GM18526 (cell line): ENCODE measurements around the gene FYN.

Experiments used
- POLR2A ChIP-seq: IDR thresholded peaks from 3 replicates; pipeline ENCODE4 v1.6.1; 2011; ENCODE audit not compliant: insufficient read length; ENCODE audit errors: extremely low read depth

FYN gene

DNA sequence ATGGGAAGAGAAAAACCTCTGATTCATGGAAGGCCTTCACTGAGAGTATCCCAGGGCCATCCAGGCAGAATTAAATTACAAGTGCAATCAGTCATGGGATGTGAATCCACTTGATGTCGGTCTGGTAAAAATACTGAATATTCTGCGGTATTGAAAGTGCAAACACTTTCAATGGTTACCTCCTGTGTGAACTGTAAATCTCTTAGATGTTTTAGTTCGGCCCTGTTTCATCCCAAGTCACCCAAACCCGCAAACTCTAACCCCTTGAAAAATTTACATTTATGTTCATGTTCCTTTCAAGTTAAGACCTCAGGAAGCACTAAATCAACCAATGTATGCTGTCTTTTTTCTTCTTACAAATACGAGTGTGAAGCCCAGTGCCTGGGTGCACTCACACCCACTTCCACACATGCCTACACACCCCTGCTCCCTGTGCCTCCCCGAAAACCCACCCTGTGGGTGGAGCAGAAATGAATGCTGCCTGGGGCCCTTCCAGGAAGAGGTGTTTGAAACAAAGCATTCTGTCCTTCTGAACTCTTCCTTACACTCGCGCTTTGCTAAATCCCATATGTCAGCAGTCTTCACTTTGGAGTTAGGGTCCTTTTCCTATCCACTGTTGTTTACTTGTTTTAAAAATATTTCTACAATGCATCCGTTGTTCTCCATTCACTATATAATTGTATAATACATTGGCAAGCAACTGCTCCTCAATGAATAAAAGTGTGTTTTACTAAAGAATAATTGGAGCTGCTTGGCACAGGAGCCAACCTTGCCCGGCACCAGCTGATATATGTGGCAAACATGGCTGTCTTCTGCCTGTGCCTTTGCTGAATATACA is 62.7 kb downstream of the FYN start:
- no peak for TF ChIP-seq POLR2A

DNA sequence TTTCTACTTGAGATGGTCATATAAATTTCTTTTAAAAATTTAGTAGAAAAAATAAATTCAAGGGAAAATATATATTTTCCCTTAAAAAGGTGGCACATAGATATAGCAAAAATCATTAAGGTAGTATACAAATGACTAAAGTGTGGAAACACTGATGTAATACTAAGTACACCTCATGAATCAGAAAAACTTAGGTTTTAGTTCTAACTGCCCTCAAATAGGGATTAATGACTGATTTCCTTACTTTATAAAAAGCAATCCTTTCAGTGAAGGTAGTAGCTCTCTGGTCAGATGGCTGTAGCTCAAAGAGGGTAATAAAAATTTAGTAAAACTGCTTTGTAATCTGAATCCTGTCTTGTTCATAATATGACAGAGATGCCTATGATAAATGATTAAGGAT is 63.5 kb downstream of the FYN start:
- TF ChIP-seq POLR2A, result no peak

DNA sequence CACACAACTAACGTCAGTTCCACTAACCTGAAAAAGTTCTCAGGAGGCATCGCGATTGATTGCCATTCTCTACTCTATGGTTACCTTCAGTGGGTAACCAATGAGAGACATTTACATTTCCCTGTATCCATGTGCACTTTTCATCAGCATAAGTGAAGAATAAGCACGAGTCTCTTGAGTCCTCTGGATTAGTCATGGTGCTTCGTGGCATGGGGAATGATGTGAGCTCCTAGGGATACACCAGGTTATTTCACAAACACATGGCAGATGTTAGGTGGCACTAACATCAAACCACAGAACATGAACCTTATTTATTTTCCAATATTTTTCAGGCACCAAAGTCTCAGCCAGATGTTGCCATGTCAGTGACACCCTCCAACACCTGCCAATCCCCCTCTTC is 64.0 kb downstream of the FYN start:
- TF ChIP-seq POLR2A, result no peak

DNA sequence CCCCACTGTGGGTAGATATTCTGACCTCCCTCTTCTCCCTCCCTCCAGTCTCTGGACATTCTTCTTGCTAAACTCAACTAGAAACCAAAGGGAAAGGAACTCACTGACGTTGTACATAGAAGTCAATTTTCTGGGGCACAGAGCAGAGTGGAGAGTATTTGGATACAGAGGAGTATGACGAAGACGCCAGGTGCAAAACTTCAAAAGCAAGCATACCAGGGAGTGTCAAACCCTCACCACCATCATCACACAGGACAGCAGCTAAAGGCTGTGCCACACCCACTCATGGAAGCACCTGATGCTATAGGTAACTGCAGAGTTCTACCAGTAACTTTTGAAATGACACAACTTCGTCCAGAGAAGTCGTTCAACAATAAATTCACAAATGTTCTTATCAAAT is 64.8 kb downstream of the FYN start:
- no peak for TF ChIP-seq POLR2A

DNA sequence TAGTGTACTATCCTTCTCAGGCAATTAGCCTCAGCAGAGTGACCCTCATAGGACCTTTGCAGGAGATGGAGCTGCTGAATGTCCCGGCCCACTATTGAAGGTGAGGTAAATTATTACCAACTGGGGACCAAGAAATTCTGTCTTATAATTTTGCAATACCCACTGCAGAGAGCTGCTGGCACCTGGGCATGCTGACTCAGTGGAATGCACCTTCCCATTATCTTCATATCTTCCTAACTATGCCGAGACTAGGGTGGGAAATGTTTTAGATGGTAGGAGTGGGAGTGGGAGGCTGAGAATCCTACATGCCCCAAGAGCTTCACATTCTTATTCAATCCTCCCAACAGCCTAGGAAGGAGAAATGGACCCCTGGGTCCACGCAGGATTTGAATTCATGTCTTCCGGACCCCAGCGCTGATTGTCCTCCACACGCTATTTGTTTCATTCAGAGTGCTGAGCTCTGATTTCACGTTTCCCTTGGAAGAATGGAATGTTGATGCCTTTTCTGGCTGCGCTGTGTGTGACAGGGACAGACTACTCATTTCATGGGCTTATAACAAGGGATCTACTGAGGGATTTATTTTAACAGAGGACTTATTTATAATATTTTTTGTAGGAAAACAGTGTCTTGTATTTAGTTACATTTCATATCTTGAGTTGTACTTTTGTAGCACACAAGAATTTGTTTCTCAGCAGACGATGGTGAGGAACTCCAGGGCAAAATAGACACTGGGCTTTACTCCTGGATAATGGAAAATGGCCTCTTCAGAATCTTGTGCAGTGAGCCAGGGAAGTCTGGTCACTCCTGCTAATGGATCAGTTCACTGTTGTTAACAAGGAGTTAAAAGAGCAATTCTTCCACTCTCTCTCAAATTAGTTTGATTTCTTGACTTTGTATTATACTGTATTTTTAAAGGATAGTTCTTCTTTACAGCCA is 66.4 kb downstream of the FYN start:
- TF ChIP-seq POLR2A, result no peak

DNA sequence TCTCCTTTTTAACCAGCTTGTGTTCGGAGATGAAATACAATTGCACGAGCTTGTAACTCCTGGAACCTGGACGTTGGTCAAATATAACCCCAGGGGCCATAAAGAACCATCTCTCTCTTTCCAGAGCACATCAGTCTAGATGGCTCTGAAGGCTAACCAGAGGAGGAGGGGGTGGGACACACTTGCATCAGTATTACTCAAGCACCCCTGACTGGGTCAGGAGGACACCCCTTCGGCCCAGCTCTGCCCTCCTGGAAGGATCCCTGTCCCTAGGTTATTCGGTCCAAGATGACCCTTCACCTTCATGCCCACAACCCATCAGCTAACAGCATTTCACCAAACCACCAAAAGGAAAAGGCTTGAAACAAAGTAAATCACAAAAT is 67.1 kb downstream of the FYN start:
- TF ChIP-seq POLR2A, result no peak

DNA sequence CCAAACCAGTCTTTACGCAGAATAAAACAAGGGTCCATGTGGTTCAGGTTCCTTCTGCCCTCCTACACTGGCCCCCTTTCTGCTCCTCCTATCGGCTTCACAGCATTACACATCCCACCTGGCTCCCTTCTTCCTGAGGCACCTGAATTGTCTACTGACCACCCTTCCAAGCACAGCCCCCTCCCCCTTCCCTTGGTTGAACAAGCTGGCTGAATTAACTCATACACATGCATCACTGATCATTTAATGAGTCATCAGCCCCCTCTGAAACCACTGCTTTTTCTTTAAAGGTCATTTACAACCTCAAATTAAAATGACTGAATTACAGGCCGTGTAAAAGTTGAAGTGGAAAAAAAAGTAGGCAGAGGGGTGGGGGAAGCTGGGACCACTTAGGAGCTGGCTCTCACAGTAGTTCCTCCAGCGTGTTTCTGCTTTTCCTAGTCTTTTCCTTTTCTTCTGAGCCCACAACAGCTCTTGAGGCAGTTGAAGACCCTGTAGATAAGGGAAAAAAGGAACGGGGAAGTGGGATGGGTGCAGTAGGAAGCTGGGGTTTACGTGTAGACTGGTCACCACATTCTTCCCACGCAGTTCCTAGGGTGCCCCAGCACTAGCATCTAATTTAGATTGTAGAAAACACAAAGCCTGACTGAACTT is 67.6 kb downstream of the FYN start:
- no peak for TF ChIP-seq POLR2A

DNA sequence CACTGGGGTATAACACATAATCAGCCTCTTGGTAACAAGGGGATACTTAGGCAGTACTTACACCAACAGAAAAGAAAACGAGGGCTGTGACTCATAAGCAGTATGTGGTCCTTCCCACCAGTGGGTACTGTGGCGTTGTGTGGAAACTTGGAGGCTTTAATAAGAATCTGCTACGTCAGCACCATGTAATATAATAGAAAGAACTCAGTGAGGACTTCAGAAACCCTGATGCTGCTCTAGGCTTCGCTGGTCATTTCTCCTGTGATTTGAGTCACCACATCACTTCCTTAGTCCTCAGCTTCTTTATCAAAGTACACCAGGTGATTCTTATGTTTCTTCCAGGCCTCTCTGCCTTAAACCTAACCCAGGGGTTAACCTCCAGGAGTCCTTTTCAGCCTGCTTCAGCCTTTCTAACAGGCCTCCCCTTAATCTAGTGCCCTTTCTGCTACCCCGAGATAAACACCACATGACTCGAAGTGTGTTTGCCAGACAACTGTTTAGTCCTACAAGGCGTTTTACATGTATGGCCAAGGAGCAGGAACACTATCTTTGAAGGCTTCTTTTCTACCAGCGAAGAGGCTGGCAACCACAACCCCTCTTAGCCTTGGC is 68.5 kb downstream of the FYN start:
- no peak for TF ChIP-seq POLR2A

DNA sequence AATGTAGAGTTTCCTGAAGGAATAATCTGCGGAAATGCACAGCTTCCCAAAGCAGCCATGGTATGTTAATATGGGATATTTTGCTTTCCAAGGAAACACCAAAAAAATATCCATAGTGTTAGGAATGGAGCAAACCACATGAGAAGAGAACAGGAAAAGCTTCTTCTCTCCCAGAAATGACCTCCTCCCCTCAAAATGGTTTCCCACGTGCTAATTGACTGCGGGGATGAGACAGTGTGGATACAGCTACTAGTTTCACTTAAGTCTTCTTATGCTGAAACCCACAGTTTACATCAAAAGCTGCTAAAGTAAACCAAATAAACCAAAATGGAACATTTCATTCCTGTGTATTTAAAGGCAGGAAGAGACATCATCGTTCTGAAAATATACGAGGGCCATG is 69.4 kb downstream of the FYN start:
- TF ChIP-seq POLR2A, result no peak

DNA sequence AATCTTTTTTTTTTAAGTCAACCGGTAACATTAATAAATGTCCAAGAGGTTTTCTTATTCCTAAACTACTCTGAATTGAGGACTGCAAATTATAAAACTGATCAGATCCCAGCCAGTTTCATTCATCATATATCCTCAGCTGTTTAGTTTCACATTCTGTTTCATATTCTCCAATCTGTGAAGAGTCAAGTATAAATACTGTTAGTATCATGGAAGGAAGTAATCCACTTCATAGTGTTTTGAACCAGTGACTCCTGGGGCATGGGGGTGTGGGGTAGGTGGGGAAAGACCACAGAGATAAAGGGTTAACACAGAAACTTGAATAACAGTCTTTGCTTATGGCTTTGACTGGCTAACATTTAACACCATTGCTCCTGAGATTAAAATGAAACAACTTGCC is 69.9 kb downstream of the FYN start:
- TF ChIP-seq POLR2A, result no peak

DNA sequence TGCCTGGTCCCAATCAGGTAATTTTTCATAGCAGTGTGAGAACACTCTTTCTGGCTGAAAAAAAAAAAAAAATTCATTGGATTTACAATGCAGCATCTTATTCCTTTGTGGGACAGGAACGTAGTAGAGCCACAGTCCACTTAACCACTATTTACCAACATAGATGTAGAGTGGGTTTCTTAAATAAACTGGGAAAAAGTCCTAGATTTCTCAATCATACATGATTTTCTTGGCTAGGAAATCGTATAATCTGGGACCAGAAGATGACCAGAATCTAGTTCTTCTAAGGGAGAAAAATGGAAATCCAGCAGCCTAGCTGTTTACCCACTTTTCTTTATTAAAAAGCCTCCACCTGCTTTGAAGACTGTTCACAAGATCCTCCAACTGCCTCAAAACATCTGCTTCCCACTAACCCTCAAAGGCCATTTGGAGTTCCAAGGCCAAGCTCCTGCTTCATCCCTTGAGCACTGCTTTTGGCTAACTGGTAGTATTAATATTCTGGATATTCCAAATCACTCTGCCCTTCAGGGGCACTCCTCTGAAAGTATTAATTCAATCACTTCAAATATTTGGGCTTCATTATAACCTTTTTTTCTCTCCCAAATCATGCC is 70.4 kb downstream of the FYN start:
- no peak for TF ChIP-seq POLR2A

DNA sequence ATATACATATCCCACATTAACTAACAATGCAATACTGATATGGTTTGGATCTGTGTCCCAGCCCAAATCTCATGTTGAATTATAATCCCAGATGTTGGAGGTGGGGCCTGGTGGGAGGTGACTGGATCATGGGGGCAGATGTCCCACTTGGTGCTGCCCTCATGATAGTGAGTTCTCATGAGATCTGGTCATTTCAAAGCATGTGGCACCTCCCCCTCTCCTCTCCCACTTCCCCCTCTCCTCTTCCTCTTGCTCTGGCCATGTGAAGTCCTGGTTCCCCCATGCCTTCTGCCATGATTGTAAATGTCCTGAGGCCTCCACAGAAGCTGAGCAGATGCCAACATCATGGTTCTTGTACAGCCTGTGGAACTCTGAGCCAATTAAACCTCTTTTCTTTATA is 71.2 kb downstream of the FYN start:
- no peak for TF ChIP-seq POLR2A

DNA sequence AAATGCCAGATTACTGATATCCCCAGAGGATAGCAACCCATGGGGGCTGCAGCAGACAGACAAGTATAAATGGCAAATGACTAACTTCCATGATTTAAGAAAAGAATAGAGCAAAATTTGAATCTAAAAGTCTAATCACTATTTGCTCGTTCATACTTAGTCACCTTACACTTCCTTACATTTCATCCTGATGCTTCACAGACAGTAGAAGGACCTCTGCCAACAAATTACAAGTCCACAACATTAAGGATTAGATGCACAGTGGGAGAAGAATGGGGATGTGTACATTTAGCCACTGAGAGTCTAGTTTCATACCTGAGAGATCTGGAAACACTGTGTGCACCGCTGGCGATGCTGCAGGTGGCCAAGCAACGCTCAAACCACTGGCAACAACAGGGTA is 72.4 kb downstream of the FYN start:
- TF ChIP-seq POLR2A, result no peak

DNA sequence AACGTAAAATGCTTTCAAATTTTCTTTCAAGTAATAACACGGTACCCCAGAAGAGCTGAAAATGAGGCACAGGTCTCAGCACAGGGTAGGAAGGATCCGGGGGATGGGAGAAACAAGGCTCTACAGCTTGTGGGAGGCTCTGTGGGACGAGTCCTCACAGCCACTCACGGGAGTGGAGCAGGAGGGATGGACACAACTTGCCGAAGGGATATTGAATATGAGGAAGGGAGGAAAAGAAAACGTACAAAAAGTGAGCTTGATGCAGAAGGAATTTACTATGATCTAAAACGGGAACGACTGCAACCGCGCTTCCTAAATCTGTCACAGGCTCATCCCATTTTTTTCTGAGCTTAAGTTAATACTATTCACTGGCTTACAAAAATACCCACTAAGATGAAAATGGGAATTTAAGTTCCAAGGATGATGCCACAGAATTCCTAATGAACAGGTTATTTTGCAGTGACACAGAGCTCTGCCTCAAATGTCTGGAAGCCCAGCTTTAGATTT is 72.9 kb downstream of the FYN start:
- TF ChIP-seq POLR2A, result no peak
